HepG2 (cell line): ENCODE results near the gene GPC4. TPM values are rescaled to one million over a fixed set of nuclear protein-coding genes. Genes with fewer than 3 reads are reported as not detected.

ENCODE experiments used
- ATAC-seq: fragments of 200-7000 bp; cut with Tn5 transposase; 3 replicates; pipeline ENCODE4 v1.9.1; 2020; ENCODE audit warnings: mild to moderate bottlenecking, moderate library complexity
- BruUV-seq: library from RNA; stranded (reverse); fragments of 400-500 nt; replicated peaks from 2 replicates; lab custom pipeline; 2021; lab: Mats Ljungman, UMichigan
- CTCF ChIA-PET: fragments of 300-600 bp; formaldehyde crosslinking; extraction: SDS; loops from one replicate; lab custom pipeline; 2021; ENCODE audit warnings: low total read pairs, inconsistent platforms, low intra/inter-chr PET ratio; lab: Yijun Ruan, JAX
- POLR2A ChIA-PET: fragments of 350-600 bp; sonication (Branson Sonifier 250); formaldehyde crosslinking; loops from one replicate; lab custom pipeline; 2020; ENCODE audit warnings: antibody characterized with exemption, inconsistent platforms; lab: Yijun Ruan, JAX
- DNase-seq: peaks from one replicate; pipeline ENCODE4 v3.0.0-alpha.2; 2015; ENCODE audit warnings: low spot score
- FAIRE-seq: peaks from 3 replicates; lab custom pipeline; 2011; peaks lifted over from hg19 to GRCh38; lab: Jason Lieb, UNC
- H2AFZ ChIP-seq: one replicate; pipeline ENCODE4 v1.6.1; 2011; ENCODE audit warnings: low read length, inconsistent platforms
- H3K27ac ChIP-seq: fragments of 300-600 bp; 3 replicates; pipeline ENCODE4 v1.8.0; 2011; ENCODE audit warnings: mixed run types, mild to moderate bottlenecking, mixed read lengths, low read length, inconsistent platforms; ENCODE audit not compliant: insufficient read depth; ENCODE audit errors: extremely low read length
- H3K27me3 ChIP-seq, 2 experiments: fragments of 200-600 bp in 1 of 2; 2 replicates in 1 of 2; 3 replicates in 1 of 2; pipeline versions ENCODE4 v1.6.0 to v1.8.0; 2011; ENCODE audit warnings: low read length in 2 of 2, mild to moderate bottlenecking in 2 of 2, moderate library complexity in 2 of 2, inconsistent platforms in 1 of 2; ENCODE audit not compliant: insufficient read depth in 2 of 2, control insufficient read depth in 1 of 2
- H3K36me3 ChIP-seq, 2 experiments: fragments of 200-600 bp in 1 of 2; replicated peaks in 1 of 2; 2 replicates in 1 of 2; 3 replicates in 1 of 2; pipeline versions ENCODE4 v1.5.1 to v1.8.0; 2011; ENCODE audit warnings: low read length in 2 of 2, inconsistent platforms in 1 of 2; ENCODE audit not compliant: insufficient read depth in 2 of 2, control insufficient read depth in 1 of 2
- H3K4me1 ChIP-seq: 2 replicates; pipeline ENCODE4 v1.5.1; 2012; ENCODE audit warnings: low read length, inconsistent platforms; ENCODE audit not compliant: insufficient read depth
- H3K4me2 ChIP-seq: 2 replicates; pipeline ENCODE4 v1.6.0; 2011; ENCODE audit warnings: low read depth, low read length, inconsistent platforms
- H3K4me3 ChIP-seq, 3 experiments: fragments of 200-600 bp in 1 of 3; sonication (generic), shearing (Covaris generic) in 1 of 3; replicated peaks in 1 of 3; 2 replicates each; pipeline ENCODE4 v1.5.1; 2011 to 2016; ENCODE audit warnings: low read length in 3 of 3, inconsistent platforms in 2 of 3, low read depth in 2 of 3, mild to moderate bottlenecking in 2 of 3, control low read depth in 1 of 3, mixed read lengths in 1 of 3; ENCODE audit not compliant: insufficient read depth in 1 of 3
- H3K79me2 ChIP-seq: one replicate; pipeline ENCODE4 v1.6.1; 2011; ENCODE audit warnings: low read length, inconsistent platforms; ENCODE audit not compliant: insufficient read depth
- H3K9ac ChIP-seq: 2 replicates; pipeline ENCODE4 v1.6.0; 2011; ENCODE audit warnings: mild to moderate bottlenecking, low read depth, low read length, inconsistent platforms; ENCODE audit not compliant: insufficient read depth
- H3K9me3 ChIP-seq: 2 replicates; pipeline ENCODE4 v1.5.1; 2012; ENCODE audit warnings: mild to moderate bottlenecking, low read length
- H4K20me1 ChIP-seq: 2 replicates; pipeline ENCODE4 v1.6.0; 2011; ENCODE audit warnings: inconsistent platforms, mild to moderate bottlenecking, low read length, moderate library complexity; ENCODE audit not compliant: insufficient read depth
- ARNTL ChIP-seq: sonication (generic); formaldehyde crosslinking; IDR thresholded peaks from 2 replicates; pipeline ENCODE4 v1.4.0; 2020; ENCODE audit warnings: mild to moderate bottlenecking, missing genetic modification reagents
- EP300 ChIP-seq, 3 experiments: sonication (generic) in 1 of 3; formaldehyde crosslinking in 1 of 3; IDR thresholded peaks; 2 replicates each; pipeline versions ENCODE4 v1.5.1 to v1.6.1; 2011 to 2020; ENCODE audit warnings: low read depth in 2 of 3, low read length in 2 of 3, borderline replicate concordance in 1 of 3, improper control_type of control experiment in 1 of 3, mild to moderate bottlenecking in 1 of 3, missing genetic modification reagents in 1 of 3, moderate library complexity in 1 of 3
- GLI4 ChIP-seq: sonication (generic); formaldehyde crosslinking; IDR thresholded peaks from 2 replicates; pipeline ENCODE4 v1.5.1; 2020; ENCODE audit warnings: missing genetic modification reagents, mild to moderate bottlenecking, moderate library complexity, borderline replicate concordance
- GTF2F1 ChIP-seq: fragments of 150-350 bp; IDR thresholded peaks from 2 replicates; pipeline ENCODE4 v1.6.1; 2014; ENCODE audit warnings: low read length
- KLF15 ChIP-seq: sonication (generic); formaldehyde crosslinking; IDR thresholded peaks from 2 replicates; pipeline ENCODE4 v1.8.1; 2023; ENCODE audit warnings: borderline replicate concordance, mild to moderate bottlenecking, inconsistent platforms, missing genetic modification reagents, mixed read lengths
- NCOR1 ChIP-seq: fragments of 200-600 bp; sonication (generic); IDR thresholded peaks from 2 replicates; pipeline ENCODE4 v1.7.0; 2017; ENCODE audit warnings: antibody characterized with exemption, low read length, borderline replicate concordance
- NFRKB ChIP-seq: fragments of 450-650 bp; IDR thresholded peaks from 2 replicates; pipeline ENCODE4 v1.6.1; 2017
- REPIN1 ChIP-seq: sonication (generic); formaldehyde crosslinking; IDR thresholded peaks from 2 replicates; pipeline ENCODE4 v1.8.0; 2022; ENCODE audit warnings: missing genetic modification reagents, low read depth, mild to moderate bottlenecking, borderline replicate concordance
- SSRP1 ChIP-seq: IDR thresholded peaks from 2 replicates; pipeline ENCODE4 v1.6.1; 2016; ENCODE audit warnings: control low read depth
- SYNCRIP ChIP-seq: fragments of 200-400 bp; formaldehyde crosslinking; IDR thresholded peaks from 2 replicates; pipeline ENCODE4 v1.6.1; 2018; ENCODE audit warnings: mild to moderate bottlenecking, low read depth, low read length; ENCODE audit not compliant: insufficient read depth
- YEATS2 ChIP-seq: sonication (generic); formaldehyde crosslinking; IDR thresholded peaks from 2 replicates; pipeline ENCODE4 v1.4.0; 2020; ENCODE audit warnings: missing genetic modification reagents, borderline replicate concordance
- ZMYM3 ChIP-seq: sonication (generic); formaldehyde crosslinking; IDR thresholded peaks from 2 replicates; pipeline ENCODE4 v1.5.1; 2020; ENCODE audit warnings: mild to moderate bottlenecking, missing genetic modification reagents
- ZNF543 ChIP-seq: sonication (generic); formaldehyde crosslinking; IDR thresholded peaks from 2 replicates; pipeline ENCODE4 v1.4.0; 2020; ENCODE audit warnings: mild to moderate bottlenecking, missing genetic modification reagents
- ZNF557 ChIP-seq: sonication (generic); formaldehyde crosslinking; IDR thresholded peaks from 2 replicates; pipeline ENCODE4 v1.4.0; 2020; ENCODE audit warnings: missing genetic modification reagents
- ZNF775 ChIP-seq: sonication (generic); formaldehyde crosslinking; IDR thresholded peaks from 2 replicates; pipeline ENCODE4 v1.4.0; 2020; ENCODE audit warnings: missing genetic modification reagents, mild to moderate bottlenecking, moderate library complexity, borderline replicate concordance
- WGBS: methylation state at CpG from one replicate; pipeline ENCODE4 v1.1.6; 2017; ENCODE audit warnings: low lambda C conversion rate; 5-methylcytosine and 5-hydroxymethylcytosine counted together
- in situ Hi-C: cut with HindIII; loops from 2 replicates; pipeline ENCODE4 v1.10.0; 2017; ENCODE audit warnings: low pct_unique_long_range_greater_than_20kb; ENCODE audit not compliant: extremely low pct_ligation_motif_present
- intact Hi-C: fragments of 100-400 bp; cut with micrococcal nuclease; formaldehyde crosslinking; loops from one replicate; pipeline ENCODE4 v1.10.0; 2022; ENCODE audit not compliant: unreplicated experiment
- polyA plus RNA-seq, 8 experiments: library from polyadenylated mRNA; depleted of rRNA in 3 of 8; stranded (reverse) in 7 of 8; unstranded in 1 of 8; fragments of >200 nt; fragmentation: Illumina TruSeq in 4 of 8; extraction: Trizol in 4 of 8; gene quantifications; 2 replicates each; pipeline versions ENCODE4 v1.2.1 to v1.2.3, GENCODE V29; 2011 to 2016; ENCODE audit warnings: low read depth in 4 of 8, missing spikeins in 1 of 8, mixed read lengths in 1 of 8; ENCODE audit not compliant: insufficient read depth in 1 of 8
- total RNA-seq, 5 experiments: library from RNA; depleted of rRNA; stranded (reverse); fragments of >200 nt; fragmentation: Illumina TruSeq; extraction: Trizol; gene quantifications; 2 replicates each; pipeline ENCODE4 v1.2.3, GENCODE V29; 2016; ENCODE audit warnings: low read depth in 1 of 5
- TF ChIP-seq, protein P1 (sequence below): sonication (generic); formaldehyde crosslinking; IDR thresholded peaks from 2 replicates; pipeline ENCODE4 v1.5.1; 2020; ENCODE audit warnings: missing genetic modification reagents, mild to moderate bottlenecking, borderline replicate concordance

GPC4 gene
- total and polyA plus RNA-seq, 2 of the 13 experiments (the other 11 are each of a cell fraction or from before 2014, with no cell fraction given): 0.29 to 0.38 TPM

GRCh38 chrX:133287860-133288259 is 127.4 kb downstream of the GPC4 start (continued):
- TF ChIP-seq ZNF543 (CRISPR knock-in tag) (no peak), ZMYM3 (CRISPR knock-in tag) (0 out of 2 replicates have a peak, but pooled peaks have one; percentile 23), YEATS2 (CRISPR knock-in tag) (no peak), EP300 (IDR thresholded peaks at IDR 0.05; ENCODE audit: low read depth in 2 of 2, low read length in 2 of 2) (peak in 1 of 2 experiments; percentile 23; a peak in 1 of 4 replicates), EP300 (CRISPR knock-in tag; IDR thresholded peaks at IDR 0.05; ENCODE audit: borderline replicate concordance) (no peak), SYNCRIP (no peak), ARNTL (CRISPR knock-in tag) (no peak)
- TF ChIP-seq, all 625 proteins: peak for 12

- DNase-seq (no peak), FAIRE-seq (no peak), ATAC-seq (no peak)
- Histone ChIP-seq H3K27ac (no peak overlapping the region), H3K27me3 (no peaks in the 10 kb centered on the region), H3K4me3 (no peak overlapping the region), H2AFZ (no peak overlapping the region), H3K4me2 (no peak overlapping the region), H4K20me1 (no peaks in the 10 kb centered on the region), H3K9ac (no peak overlapping the region), H3K36me3 (no peaks in the 10 kb centered on the region), H3K79me2 (no peaks in the 10 kb centered on the region), H3K4me1 (peaks cover 15% of the 10 kb centered on the region), H3K9me3 (no peaks in the 10 kb centered on the region)
- in situ Hi-C loops: no loop called here
- TF ChIP-seq ZNF775 (no peak), REPIN1 (no peak), GTF2F1 (no peak), KLF15 (no peak), EP300 (IDR thresholded peaks at IDR 0.05; ENCODE audit: low read depth in 2 of 2, low read length in 2 of 2) (no peak), EP300 (CRISPR knock-in tag; IDR thresholded peaks at IDR 0.05; ENCODE audit: borderline replicate concordance) (no peak), SSRP1 (CRISPR knock-in tag) (no peak), NCOR1 (no peak), NFRKB (no peak), ZNF557 (CRISPR knock-in tag) (no peak), GLI4 (CRISPR knock-in tag) (no peak)
- TF ChIP-seq, protein P1, sequence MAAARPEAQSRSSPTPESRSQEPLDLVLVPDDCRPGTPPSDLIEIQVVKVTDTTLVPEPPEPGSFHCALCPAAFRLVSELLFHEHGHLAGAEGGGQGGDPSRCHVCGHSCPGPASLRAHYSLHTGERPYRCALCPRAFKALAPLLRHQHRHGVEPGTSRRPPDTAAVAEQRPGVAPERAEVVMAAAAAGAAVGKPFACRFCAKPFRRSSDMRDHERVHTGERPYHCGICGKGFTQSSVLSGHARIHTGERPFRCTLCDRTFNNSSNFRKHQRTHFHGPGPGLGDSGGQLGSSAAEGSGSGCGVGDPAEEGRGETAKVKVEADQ: no peak
- WGBS: 43% methylated on average over 3 of the region's 6 CpGs
- no TSS peak for BruUV-seq
- ChIA-PET CTCF (no interaction called here), POLR2A (no interaction called here)
- intact Hi-C loops: no loop called here
Observed at GRCh38 chrX:133285341-133285740, 129.9 kb downstream of the GPC4 start.
